ENCODE measurements around the gene OR52R1.
A peak's percentile ranks its signal among the peaks of the same experiment; 100 is the strongest.

OR52R1 gene

GRCh38 chr11:4797206-4797605 is 7.0 kb downstream of the OR52R1 start:
- no peak for DNase-seq (ENCODE audit: low read depth)
- no peak for TF ChIP-seq CTCF (IDR thresholded peaks at IDR 0.05; ENCODE audit: insufficient read depth, low read depth, low read length, missing control alignments)
- H3K4me3 ChIP-seq (ENCODE audit: low read depth, low read length) = no peak overlapping the region

- TF ChIP-seq CTCF (IDR thresholded peaks at IDR 0.05; ENCODE audit: insufficient read depth, low read depth, low read length, missing control alignments) = no peak
- H3K4me3 ChIP-seq (ENCODE audit: low read depth, low read length) = no peak overlapping the region
- no peak for DNase-seq (ENCODE audit: low read depth)
Measured at GRCh38 chr11:4782454-4782853, 21.7 kb downstream of the OR52R1 start.

GRCh38 chr11:4769838-4770237 is 34.3 kb downstream of the OR52R1 start, which contains the start of gene OR51F1:
Gene OR51F1, minus strand, starts transcription at chr11:4769938. Its CDS starts 0 bp downstream, at chr11:4769938.
- DNase-seq (ENCODE audit: low read depth) = no peak
- H3K4me3 ChIP-seq (ENCODE audit: low read depth, low read length) = no peak within 1 kb of the TSS
- no peak for TF ChIP-seq CTCF (IDR thresholded peaks at IDR 0.05; ENCODE audit: insufficient read depth, low read depth, low read length, missing control alignments)

- H3K4me3 ChIP-seq (ENCODE audit: low read depth, low read length) = no peak overlapping the region
- TF ChIP-seq CTCF (IDR thresholded peaks at IDR 0.05; ENCODE audit: insufficient read depth, low read depth, low read length, missing control alignments) = no peak
- no peak for DNase-seq (ENCODE audit: low read depth)
Measured at GRCh38 chr11:4768094-4768493, 36.1 kb downstream of the OR52R1 start.

- no peak overlapping the region for H3K4me3 ChIP-seq (ENCODE audit: low read depth, low read length)
- TF ChIP-seq CTCF (IDR thresholded peaks at IDR 0.05; ENCODE audit: insufficient read depth, low read depth, low read length, missing control alignments) = no peak
- no peak for DNase-seq (ENCODE audit: low read depth)
Measured at GRCh38 chr11:4766420-4767043, 37.6 kb downstream of the OR52R1 start.

GRCh38 chr11:4763096-4763495 is 41.1 kb downstream of the OR52R1 start:
- no peak overlapping the region for H3K4me3 ChIP-seq (ENCODE audit: low read depth, low read length)
- no peak for TF ChIP-seq CTCF (IDR thresholded peaks at IDR 0.05; ENCODE audit: insufficient read depth, low read depth, low read length, missing control alignments)
- DNase-seq (ENCODE audit: low read depth) = peak; percentile 28

Measured in GM12865 (cell line).